ENCODE data around the gene SCYL1.

DNA sequence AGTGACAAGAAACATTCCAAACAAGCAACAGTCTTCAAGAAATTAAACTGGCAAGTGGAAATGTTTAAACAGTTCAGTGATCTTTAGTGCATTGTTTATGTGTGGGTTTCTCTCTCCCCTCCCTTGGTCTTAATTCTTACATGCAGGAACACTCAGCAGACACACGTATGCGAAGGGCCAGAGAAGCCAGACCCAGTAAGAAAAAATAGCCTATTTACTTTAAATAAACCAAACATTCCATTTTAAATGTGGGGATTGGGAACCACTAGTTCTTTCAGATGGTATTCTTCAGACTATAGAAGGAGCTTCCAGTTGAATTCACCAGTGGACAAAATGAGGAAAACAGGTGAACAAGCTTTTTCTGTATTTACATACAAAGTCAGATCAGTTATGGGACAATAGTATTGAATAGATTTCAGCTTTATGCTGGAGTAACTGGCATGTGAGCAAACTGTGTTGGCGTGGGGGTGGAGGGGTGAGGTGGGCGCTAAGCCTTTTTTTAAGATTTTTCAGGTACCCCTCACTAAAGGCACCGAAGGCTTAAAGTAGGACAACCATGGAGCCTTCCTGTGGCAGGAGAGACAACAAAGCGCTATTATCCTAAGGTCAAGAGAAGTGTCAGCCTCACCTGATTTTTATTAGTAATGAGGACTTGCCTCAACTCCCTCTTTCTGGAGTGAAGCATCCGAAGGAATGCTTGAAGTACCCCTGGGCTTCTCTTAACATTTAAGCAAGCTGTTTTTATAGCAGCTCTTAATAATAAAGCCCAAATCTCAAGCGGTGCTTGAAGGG is 20.0 kb upstream of the SCYL1 start:
- TF ChIP-seq, protein P1, sequence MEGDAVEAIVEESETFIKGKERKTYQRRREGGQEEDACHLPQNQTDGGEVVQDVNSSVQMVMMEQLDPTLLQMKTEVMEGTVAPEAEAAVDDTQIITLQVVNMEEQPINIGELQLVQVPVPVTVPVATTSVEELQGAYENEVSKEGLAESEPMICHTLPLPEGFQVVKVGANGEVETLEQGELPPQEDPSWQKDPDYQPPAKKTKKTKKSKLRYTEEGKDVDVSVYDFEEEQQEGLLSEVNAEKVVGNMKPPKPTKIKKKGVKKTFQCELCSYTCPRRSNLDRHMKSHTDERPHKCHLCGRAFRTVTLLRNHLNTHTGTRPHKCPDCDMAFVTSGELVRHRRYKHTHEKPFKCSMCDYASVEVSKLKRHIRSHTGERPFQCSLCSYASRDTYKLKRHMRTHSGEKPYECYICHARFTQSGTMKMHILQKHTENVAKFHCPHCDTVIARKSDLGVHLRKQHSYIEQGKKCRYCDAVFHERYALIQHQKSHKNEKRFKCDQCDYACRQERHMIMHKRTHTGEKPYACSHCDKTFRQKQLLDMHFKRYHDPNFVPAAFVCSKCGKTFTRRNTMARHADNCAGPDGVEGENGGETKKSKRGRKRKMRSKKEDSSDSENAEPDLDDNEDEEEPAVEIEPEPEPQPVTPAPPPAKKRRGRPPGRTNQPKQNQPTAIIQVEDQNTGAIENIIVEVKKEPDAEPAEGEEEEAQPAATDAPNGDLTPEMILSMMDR (conservative IDR thresholded peaks at IDR 0.05) = no peak
- no peak for TF ChIP-seq EZH2 (IDR thresholded peaks at IDR 0.05; ENCODE audit: low read depth)
